ENCODE measurements around the gene GPR55. TPM values are rescaled to one million over a fixed set of nuclear protein-coding genes. Genes with fewer than 3 reads are reported as not detected.

The GPR55 gene
- total RNA-seq, 1 donor from 2014 or later = not detected

DNA sequence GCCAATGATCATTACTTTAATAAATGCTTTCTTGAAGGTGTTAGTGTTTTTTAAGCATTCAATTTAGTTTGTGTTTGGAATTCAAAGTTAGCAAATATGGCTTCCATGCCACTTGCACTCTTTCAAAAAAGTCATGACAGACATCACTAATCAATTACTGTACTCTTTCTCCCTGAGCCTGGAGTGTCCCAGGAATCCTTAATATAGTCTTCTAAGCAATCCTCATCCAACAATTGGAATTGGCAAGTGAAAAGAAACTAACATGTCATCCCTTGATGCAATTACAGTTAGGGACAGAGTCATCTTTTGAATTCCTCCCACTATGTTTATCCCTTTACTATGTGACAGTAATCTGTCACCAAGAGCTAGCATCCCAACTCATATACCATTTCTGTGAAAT is 29.7 kb upstream of the GPR55 start:
- DNase-seq (ENCODE audit: low spot score) = no peak
- Mint-ChIP-seq H3K9me3 (ENCODE audit: low read depth) (peaks cover 7% of the 10 kb centered on the region), H3K27ac (ENCODE audit: unreplicated experiment) (no peak overlapping the region), H3K36me3 (ENCODE audit: low read depth) (no peaks in the 10 kb centered on the region), H3K4me3 (ENCODE audit: unreplicated experiment) (no peak overlapping the region), H3K4me1 (ENCODE audit: low read depth) (peaks cover 11% of the 10 kb centered on the region), H3K27me3 (ENCODE audit: low read depth) (no peaks in the 10 kb centered on the region)
- TF ChIP-seq, protein P1, sequence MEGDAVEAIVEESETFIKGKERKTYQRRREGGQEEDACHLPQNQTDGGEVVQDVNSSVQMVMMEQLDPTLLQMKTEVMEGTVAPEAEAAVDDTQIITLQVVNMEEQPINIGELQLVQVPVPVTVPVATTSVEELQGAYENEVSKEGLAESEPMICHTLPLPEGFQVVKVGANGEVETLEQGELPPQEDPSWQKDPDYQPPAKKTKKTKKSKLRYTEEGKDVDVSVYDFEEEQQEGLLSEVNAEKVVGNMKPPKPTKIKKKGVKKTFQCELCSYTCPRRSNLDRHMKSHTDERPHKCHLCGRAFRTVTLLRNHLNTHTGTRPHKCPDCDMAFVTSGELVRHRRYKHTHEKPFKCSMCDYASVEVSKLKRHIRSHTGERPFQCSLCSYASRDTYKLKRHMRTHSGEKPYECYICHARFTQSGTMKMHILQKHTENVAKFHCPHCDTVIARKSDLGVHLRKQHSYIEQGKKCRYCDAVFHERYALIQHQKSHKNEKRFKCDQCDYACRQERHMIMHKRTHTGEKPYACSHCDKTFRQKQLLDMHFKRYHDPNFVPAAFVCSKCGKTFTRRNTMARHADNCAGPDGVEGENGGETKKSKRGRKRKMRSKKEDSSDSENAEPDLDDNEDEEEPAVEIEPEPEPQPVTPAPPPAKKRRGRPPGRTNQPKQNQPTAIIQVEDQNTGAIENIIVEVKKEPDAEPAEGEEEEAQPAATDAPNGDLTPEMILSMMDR (IDR thresholded peaks at IDR 0.05) = no peak

DNA sequence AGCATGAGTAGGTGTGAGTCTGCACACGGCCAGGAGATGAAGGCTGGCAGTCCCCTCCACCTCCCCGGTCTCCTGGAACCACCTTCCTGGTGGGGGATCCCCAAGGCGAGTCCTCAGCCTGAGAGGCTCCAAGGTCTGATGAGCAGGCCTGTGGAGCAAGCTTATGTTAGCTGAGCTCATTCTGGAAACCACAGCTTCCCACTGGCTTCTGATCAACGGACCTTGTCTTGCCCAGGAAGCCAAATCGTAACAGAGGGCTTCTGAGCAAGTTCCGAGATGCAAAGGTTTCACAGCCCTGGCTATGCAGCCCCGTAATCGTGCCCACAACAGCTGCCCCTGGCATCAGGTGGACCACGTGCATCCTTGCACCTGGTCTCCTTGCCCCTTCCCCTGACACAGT is 28.8 kb upstream of the GPR55 start:
- Mint-ChIP-seq H3K27me3 (ENCODE audit: low read depth) (no peaks in the 10 kb centered on the region), H3K4me1 (ENCODE audit: low read depth) (peaks cover 11% of the 10 kb centered on the region), H3K9me3 (ENCODE audit: low read depth) (peaks cover 7% of the 10 kb centered on the region), H3K4me3 (ENCODE audit: unreplicated experiment) (no peak overlapping the region), H3K36me3 (ENCODE audit: low read depth) (no peaks in the 10 kb centered on the region), H3K27ac (ENCODE audit: unreplicated experiment) (no peak overlapping the region)
- TF ChIP-seq, protein P1 (IDR thresholded peaks at IDR 0.05) = no peak
- DNase-seq (ENCODE audit: low spot score) = no peak

DNA sequence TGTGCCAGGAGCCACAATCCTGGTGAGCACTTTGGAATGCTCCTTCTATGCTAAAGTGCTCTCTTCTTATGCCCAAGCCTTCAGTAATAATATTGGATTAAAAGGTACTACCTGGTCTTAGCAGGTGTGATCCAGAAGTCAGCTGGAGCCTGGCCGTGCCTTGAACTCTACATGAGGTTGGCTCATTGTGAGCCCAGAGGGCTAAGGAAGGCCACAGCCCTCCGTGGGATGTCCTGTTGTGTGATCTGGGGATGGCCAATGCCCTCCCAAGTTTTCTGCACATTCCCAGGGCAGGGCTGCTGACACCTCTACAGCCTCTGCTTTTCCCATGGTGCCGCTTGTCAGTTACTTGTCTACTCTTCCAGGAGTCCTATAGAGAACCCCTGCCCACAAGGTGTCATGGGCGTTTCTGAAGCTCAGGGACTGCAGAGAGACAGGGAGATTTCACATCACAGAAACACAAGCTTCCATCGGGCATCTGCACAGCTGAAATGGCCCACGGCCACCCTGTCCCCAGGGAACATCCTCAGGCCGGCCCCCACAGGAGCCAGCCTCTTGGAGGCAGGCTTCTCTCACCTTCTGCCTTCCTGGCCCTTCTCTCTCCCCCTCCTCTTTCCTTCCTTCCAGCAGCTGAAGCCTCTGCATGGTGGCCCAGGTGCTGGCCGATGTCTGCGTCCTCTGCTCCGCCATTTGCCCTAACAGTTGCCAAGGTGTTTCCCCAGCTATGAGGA is 27.3 kb upstream of the GPR55 start:
- peaks cover 7% of the 10 kb centered on the region for H3K9me3 Mint-ChIP-seq (ENCODE audit: low read depth)
- no peak overlapping the region for H3K27ac Mint-ChIP-seq (ENCODE audit: unreplicated experiment)
- DNase-seq (ENCODE audit: low spot score) = no peak

DNA sequence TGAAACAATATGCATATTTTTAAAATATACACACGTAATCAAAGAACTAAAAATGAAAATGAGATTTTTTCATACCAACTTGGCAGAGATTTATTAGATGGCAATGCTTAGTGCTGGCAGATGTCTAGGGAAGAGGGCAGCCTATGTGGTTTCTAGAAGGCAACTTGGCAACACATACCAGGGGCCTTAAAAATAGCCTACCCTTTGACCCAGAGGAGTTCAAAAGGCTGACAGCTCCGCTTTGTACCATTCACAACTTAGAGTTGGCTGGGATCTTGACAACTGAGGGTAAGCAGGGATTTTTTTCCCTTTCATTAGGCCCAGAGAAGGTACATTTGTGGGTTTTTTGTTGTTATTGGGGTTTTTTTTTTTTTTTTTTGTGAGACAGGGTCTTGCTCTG is 26.4 kb upstream of the GPR55 start:
- no peaks in the 10 kb centered on the region for H3K27me3 Mint-ChIP-seq (ENCODE audit: low read depth)
- H3K36me3 Mint-ChIP-seq (ENCODE audit: low read depth) = no peaks in the 10 kb centered on the region
- no peak overlapping the region for H3K27ac Mint-ChIP-seq (ENCODE audit: unreplicated experiment)
- DNase-seq (ENCODE audit: low spot score) = no peak
- H3K4me1 Mint-ChIP-seq (ENCODE audit: low read depth) = no peaks in the 10 kb centered on the region
- TF ChIP-seq, protein P1 (IDR thresholded peaks at IDR 0.05) = no peak
- peaks cover 7% of the 10 kb centered on the region for H3K9me3 Mint-ChIP-seq (ENCODE audit: low read depth)
- no peak overlapping the region for H3K4me3 Mint-ChIP-seq (ENCODE audit: unreplicated experiment)

More for the DNA sequence above, 27.3 kb upstream of the GPR55 start:
- H3K36me3 Mint-ChIP-seq (ENCODE audit: low read depth) = no peaks in the 10 kb centered on the region
- TF ChIP-seq, protein P1 (IDR thresholded peaks at IDR 0.05) = no peak
- peaks cover 6% of the 10 kb centered on the region for H3K4me1 Mint-ChIP-seq (ENCODE audit: low read depth)
- H3K27me3 Mint-ChIP-seq (ENCODE audit: low read depth) = no peaks in the 10 kb centered on the region
- H3K4me3 Mint-ChIP-seq (ENCODE audit: unreplicated experiment) = no peak overlapping the region

DNA sequence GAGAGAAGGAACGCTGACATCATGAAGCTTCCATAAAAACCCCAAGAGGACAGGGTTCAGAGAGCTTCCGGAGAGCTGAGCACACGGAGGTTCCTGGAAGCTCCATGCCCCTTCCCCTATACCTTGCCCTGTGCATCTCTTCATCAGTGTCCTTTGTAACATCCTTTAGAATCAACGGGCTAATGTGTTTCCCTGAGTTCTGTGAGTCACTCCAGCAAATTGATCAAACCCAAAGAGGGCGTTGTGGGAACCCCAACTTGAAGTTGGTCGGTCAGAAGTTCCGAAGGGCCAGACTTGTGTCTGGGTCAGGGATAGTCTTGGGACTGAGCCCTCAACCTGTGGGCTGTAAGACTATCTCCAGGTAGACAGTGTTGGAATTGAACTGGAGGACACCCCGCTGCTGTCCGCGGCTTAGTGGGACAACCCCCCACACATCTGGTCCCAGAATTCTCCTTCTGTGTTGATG is 25.9 kb upstream of the GPR55 start:
- H3K4me1 Mint-ChIP-seq (ENCODE audit: low read depth) = no peaks in the 10 kb centered on the region
- H3K4me3 Mint-ChIP-seq (ENCODE audit: unreplicated experiment) = no peak overlapping the region

More for the DNA sequence above, 25.9 kb upstream of the GPR55 start:
- no peaks in the 10 kb centered on the region for H3K36me3 Mint-ChIP-seq (ENCODE audit: low read depth)
- H3K27ac Mint-ChIP-seq (ENCODE audit: unreplicated experiment) = no peak overlapping the region
- TF ChIP-seq, protein P1 (IDR thresholded peaks at IDR 0.05) = no peak
- H3K27me3 Mint-ChIP-seq (ENCODE audit: low read depth) = no peaks in the 10 kb centered on the region
- H3K9me3 Mint-ChIP-seq (ENCODE audit: low read depth) = peaks cover 7% of the 10 kb centered on the region
- DNase-seq (ENCODE audit: low spot score) = no peak
